Thymus (tissue), 2 donors: ENCODE measurements around the gene STX4. TPM values are rescaled to one million over a fixed set of nuclear protein-coding genes. Genes with fewer than 3 reads are reported as not detected.

Experiments used
- polyA plus RNA-seq: library from polyadenylated mRNA; stranded (reverse); fragments of 200-250 nt; gene quantifications from one replicate; pipeline ENCODE4 v1.2.3, GENCODE V29; 2013
- total RNA-seq: library from RNA; stranded (reverse); fragments of 120-200 nt; gene quantifications from one replicate; pipeline ENCODE4 v1.2.4, GENCODE V29; 2013
- donor health status: healthy.

STX4 gene
- total and polyA plus RNA-seq, 2 donors, result 20.0 to 108 TPM

Other genes starting within 250 kb of the STX4 start
- 5.0 TPM for gene ZNF629, start 246.4 kb upstream of the STX4 start, total RNA-seq
- gene ZNF629, start 246.4 kb upstream of the STX4 start, polyA plus RNA-seq, result 4.6 TPM
- 26.7 TPM for gene BCL7C, start 139.5 kb upstream of the STX4 start, total RNA-seq
- 29.2 TPM for gene BCL7C, start 139.5 kb upstream of the STX4 start, polyA plus RNA-seq
- 0.38 TPM for gene CTF1, start 136.9 kb upstream of the STX4 start, total RNA-seq
- 3.8 TPM for gene CTF1, start 136.9 kb upstream of the STX4 start, polyA plus RNA-seq
- gene FBXL19, start 110.0 kb upstream of the STX4 start, total RNA-seq, result 10.2 TPM
- 17.0 TPM for gene FBXL19, start 110.0 kb upstream of the STX4 start, polyA plus RNA-seq
- 12.3 TPM for gene ORAI3, start 84.5 kb upstream of the STX4 start, total RNA-seq
- 26.4 TPM for gene ORAI3, start 84.5 kb upstream of the STX4 start, polyA plus RNA-seq
- gene SETD1A, start 75.8 kb upstream of the STX4 start, total RNA-seq, result 2.4 TPM
- 13.1 TPM for gene SETD1A, start 75.8 kb upstream of the STX4 start, polyA plus RNA-seq
- 3.5 TPM for gene HSD3B7, start 48.4 kb upstream of the STX4 start, total RNA-seq
- 8.4 TPM for gene HSD3B7, start 48.4 kb upstream of the STX4 start, polyA plus RNA-seq
- gene STX1B, start 22.9 kb upstream of the STX4 start, total RNA-seq, result 0.19 TPM
- gene STX1B, start 22.9 kb upstream of the STX4 start, polyA plus RNA-seq, result 1.0 TPM
- gene ZNF668, start 40.7 kb downstream of the STX4 start, total RNA-seq, result 4.3 TPM
- 7.1 TPM for gene ZNF668, start 40.7 kb downstream of the STX4 start, polyA plus RNA-seq
- 12.7 TPM for gene ZNF646, start 40.9 kb downstream of the STX4 start, total RNA-seq
- gene ZNF646, start 40.9 kb downstream of the STX4 start, polyA plus RNA-seq, result 8.1 TPM
- gene PRSS53, start 55.4 kb downstream of the STX4 start, total RNA-seq, result 0.90 TPM
- 2.9 TPM for gene PRSS53, start 55.4 kb downstream of the STX4 start, polyA plus RNA-seq
- 36.0 TPM for gene VKORC1, start 61.2 kb downstream of the STX4 start, total RNA-seq
- gene VKORC1, start 61.2 kb downstream of the STX4 start, polyA plus RNA-seq, result 48.7 TPM
- 9.3 TPM for gene BCKDK, start 74.8 kb downstream of the STX4 start, total RNA-seq
- gene BCKDK, start 74.8 kb downstream of the STX4 start, polyA plus RNA-seq, result 16.7 TPM
- 62.3 TPM for gene KAT8, start 84.1 kb downstream of the STX4 start, total RNA-seq
- gene KAT8, start 84.1 kb downstream of the STX4 start, polyA plus RNA-seq, result 72.9 TPM
- 12.8 TPM for gene PRSS8, start 102.2 kb downstream of the STX4 start, total RNA-seq
- 18.2 TPM for gene PRSS8, start 102.2 kb downstream of the STX4 start, polyA plus RNA-seq
- gene PRSS36, start 116.5 kb downstream of the STX4 start, total RNA-seq, result 5.7 TPM
- gene PRSS36, start 116.5 kb downstream of the STX4 start, polyA plus RNA-seq, result 4.3 TPM
- gene FUS, start 146.6 kb downstream of the STX4 start, total RNA-seq, result 36.5 TPM
- gene FUS, start 146.6 kb downstream of the STX4 start, polyA plus RNA-seq, result 478 TPM
- 55.3 TPM for gene PYCARD, start 169.2 kb downstream of the STX4 start, total RNA-seq
- gene PYCARD, start 169.2 kb downstream of the STX4 start, polyA plus RNA-seq, result 62.7 TPM
- 0.19 TPM for gene TRIM72, start 180.6 kb downstream of the STX4 start, total RNA-seq
- gene TRIM72, start 180.6 kb downstream of the STX4 start, polyA plus RNA-seq, result 0.50 TPM
- gene PYDC1, start 183.6 kb downstream of the STX4 start, total RNA-seq, result 1.3 TPM
- gene PYDC1, start 183.6 kb downstream of the STX4 start, polyA plus RNA-seq, result 10.1 TPM
- 6.8 TPM for gene ITGAM, start 226.4 kb downstream of the STX4 start, total RNA-seq
- 7.0 TPM for gene ITGAM, start 226.4 kb downstream of the STX4 start, polyA plus RNA-seq